Measurements from ENCODE around the gene RHBDL1.

The RHBDL1 gene

DNA sequence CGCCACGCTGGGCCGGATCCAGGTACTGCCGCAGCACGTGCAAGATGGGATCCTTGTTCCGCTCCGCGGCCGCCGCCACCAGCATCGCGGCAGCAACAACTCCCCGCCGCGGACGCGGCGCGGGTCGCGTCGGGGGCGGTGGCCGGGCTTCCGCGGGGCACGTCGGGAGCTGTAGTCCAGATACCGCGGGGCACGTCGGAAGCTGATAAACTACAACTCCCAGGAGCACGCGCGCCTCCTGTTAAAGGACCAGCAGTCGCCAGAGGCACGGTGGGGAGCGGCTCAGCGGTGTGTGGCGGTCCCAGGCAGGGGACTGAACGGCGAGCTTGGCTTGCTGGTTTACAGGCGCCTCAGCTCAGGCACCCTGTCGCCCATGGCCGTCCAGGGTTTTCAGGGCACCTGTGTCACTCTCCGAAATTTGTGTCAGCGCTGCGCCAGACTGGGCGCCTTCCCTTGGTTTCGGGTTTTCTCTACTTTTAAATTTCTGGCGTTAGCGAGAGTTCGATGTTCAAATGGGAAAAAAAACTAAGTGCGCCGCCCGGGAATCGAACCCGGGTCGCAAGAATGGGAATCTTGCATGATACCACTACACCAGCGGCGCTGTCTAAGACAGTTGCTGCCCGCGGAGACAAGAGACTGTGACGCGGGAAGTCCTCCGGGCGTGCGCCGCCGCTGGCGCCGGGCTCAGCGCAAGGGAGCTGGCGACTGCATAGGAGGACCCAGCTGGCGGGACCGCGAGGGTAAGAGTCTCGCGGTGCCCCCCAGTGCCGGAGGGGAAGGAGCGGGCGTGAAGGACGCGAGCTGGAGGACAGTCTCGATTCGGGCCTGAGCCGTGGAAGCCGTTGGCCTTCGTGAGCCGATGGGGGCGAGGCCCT is 39.0 kb upstream of the RHBDL1 start, which contains the start of gene METTL26:
Gene METTL26 (minus strand): TSS at position 100 of the 875 bp plus-strand sequence. CDS start 15 bp downstream, at position 85.
- peak; percentile 97 for DNase-seq (ENCODE audit: low read depth, low spot score)

DNA sequence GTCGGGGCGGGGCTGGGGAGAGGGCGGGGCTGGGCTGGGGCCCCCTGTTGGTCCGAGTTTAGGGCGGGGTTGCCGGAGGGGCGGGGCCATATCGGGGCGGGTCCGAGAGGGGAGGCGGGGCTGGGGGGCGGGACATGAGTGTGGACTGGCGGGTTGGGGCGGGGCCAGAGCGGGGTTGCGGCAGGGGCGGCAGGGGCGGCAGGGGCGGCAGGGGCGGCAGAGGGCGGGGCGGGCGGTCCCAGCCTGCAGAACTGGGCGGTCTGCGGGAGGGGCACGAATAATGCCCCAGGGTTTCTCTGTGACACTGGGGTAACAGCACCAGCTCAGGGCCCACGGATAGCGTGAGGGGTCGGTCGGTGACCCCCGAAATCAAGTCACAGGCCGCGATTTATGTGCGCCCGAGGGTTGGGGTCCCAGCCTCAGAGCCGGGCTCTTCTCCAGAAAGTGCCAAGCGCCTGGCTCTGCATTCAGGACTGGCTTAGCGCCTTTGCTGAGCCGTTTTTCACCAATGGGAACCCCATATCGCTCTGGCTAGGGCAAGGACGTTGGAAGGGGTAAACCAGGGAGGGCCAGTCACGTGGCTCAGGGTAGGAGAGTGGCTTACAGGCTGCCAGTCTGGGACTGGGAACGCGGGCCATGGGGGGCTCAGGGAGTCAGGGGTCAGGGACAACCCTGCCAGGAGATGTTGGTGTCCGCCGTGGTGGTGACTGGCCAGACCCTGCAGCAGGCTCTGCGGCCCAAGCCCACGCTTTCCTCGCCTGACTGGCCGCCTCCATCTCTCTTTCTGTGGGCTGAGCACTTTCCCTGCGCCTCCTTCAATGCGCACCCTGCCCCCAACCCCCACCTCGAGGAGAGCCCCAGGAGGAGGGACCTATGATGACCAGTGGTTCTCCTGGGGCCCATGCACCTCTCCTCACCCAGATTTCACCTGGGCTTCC is 38.1 kb upstream of the RHBDL1 start:
- peak; percentile 37 for DNase-seq (ENCODE audit: low read depth, low spot score)

DNA sequence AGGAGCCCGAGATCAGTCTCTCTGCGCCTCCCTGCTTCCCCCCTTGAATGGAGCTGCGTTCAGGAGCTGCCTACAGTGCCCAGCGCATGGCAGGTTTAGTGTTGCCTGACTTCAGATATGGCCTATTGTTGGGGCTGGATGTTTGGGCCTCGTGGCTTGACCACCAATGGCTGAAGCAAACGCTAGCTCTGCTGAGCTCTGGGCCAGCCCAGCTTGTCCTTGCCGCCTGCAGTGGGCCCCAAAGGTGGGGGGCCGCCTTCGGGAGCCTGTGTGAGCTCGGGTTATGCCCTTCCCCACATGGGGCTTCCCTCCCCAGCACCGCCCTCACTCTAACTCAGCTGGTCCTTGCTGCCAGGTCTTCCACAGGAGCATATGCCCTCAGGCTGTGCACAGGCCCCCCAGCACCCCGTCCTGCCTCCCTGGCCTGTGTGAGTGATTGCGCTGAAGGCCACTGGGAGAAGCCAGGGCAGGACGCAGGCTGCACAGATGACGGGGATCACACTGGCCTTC is 37.4 kb upstream of the RHBDL1 start:
- no peak for DNase-seq (ENCODE audit: low read depth, low spot score)

DNA sequence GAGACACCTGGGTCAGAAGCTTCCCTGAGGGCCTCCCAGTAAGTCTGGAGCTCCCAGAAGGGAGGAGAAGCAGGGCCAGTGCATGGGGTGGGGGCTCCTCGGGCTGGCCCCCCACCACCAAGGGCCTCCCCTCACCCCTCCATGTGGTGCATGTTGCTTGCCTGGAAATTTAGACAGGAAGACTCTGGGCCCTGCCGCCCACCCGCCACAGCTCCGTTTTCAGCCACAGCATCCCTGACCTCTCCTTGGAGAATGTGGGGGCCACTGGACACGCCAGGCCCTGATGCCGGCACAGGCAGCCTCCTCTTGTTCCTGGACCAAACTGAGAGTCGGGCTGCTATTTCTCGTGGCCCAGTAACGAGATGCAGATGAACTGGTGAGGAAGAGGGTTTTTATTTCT is 36.6 kb upstream of the RHBDL1 start:
- DNase-seq (ENCODE audit: low read depth, low spot score): no peak

DNA sequence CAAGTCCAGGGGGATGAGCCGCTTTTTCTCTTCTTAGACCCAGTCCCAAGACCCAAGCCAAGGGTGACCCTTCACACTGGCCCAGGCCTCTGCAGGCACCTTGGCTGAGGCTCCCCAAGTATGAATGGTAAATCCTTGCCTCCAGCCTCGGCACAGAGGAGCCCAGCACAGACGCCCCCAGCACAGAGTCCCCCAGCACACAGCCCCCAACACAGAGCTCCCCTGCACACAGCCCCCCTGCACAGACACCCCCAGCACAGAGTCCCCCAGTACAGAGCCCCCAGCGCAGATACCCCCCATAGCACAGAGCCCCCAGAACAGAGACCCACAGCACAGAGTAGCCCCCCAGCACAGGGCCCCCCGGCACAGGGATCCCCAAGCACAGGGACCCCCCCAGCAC is 34.9 kb upstream of the RHBDL1 start:
- DNase-seq (ENCODE audit: low read depth, low spot score): no peak

DNA sequence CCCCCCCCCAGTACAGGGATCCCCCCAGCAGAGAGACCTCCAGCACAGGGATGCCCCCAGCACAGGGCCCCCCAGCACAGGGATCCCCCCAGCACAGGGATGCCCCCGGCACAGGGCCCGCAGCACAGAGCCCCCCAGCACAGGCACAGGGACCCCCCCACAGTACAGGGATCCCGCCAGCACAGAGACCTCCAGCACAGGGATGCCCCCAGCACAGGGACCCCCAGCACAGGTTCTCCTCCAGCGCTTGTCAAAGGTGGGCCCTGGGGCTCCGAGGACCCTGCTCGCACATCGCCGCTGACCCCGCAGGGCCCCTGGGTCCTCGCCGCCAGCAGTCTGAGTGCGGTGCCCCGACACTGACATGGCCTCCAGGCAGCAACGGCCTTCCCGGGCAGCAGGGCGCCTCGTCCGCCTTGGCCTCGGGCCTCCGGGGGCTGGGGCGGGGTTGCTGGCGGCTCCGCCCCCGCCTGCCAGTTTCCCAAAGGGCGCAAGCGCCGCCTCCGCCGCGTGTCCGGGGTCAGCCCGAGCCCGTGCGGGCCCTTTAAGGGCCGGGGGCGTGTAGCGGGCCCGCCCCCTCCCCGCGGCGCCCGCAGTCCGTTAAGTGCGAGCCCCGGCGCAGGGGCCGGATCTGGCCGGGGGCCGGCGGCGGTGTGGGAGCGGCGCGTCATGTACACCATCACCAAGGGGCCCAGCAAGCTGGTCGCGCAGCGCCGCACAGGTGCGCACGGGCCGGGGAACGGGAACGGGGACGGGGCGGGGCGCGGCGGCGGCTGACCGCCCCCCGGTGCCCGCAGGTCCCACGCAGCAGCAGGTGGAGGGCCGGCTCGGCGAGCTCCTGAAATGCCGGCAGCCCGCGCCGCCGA is 33.9 kb upstream of the RHBDL1 start, which contains the start of gene MCRIP2:
Gene MCRIP2 (plus strand): TSS at position 503 of the 863 bp plus-strand sequence. CDS start 164 bp downstream, at position 667.
- DNase-seq (ENCODE audit: low read depth, low spot score): peak; percentile 86

DNA sequence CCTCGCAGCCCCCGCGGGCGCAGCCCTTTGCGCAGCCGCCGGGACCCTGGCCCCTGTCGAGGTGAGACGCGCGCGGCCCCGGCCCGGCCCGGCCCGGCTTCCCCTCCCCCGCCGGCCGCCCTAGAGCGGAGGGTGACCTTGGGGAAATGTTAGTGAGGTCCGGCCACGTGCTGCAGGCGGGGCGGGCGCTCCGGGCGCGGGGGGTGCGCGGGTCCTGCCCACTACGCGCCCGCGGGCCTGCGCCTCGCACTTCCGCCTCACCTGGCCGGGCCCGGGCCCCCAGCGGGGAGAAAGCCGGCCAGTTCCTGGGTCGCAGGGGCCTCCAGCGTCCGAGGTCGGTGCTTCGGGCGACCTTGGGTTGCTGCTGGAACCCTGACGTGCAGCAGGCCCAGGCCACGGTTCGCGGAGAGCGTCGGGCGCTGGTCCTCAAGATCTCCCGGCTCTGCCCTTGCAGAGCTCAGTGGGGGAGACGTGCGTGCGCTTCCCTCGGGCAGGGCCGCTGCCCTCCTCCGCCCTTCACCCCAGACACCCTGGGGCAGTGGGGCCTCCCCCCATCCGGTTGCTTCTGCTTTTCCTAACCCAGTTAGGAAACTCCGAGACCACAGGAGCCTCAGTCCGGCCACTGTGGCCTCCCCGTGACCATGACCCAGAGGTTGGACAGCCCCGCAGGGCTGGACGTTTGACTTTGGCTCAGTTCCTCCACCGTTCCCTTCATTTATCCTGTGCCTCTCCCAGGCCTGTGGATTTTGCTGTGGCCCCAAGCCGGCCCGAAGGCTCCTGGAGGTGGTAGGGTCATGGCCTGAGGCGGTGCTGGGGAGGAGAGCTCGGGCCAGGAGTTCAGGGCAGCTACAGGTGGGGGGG is 33.1 kb upstream of the RHBDL1 start:
- peak; percentile 45 for DNase-seq (ENCODE audit: low read depth, low spot score)

DNA sequence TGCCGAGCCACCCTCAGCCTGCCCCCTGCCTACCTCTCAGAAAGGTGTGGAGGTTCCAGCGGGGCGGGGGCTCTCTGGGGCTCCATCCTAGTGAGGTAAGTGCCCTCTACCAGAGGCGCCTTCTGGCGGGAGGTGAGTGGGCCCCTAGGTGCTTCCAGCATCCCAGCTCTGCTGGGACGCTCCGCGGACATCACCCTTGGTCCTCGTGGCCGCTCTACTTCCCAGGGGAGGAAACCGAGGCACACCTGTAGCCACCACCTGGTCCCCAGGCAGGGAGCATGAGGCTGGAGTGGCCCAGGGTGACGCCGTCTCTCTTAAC is 32.5 kb upstream of the RHBDL1 start:
- no peak for DNase-seq (ENCODE audit: low read depth, low spot score)

DNA sequence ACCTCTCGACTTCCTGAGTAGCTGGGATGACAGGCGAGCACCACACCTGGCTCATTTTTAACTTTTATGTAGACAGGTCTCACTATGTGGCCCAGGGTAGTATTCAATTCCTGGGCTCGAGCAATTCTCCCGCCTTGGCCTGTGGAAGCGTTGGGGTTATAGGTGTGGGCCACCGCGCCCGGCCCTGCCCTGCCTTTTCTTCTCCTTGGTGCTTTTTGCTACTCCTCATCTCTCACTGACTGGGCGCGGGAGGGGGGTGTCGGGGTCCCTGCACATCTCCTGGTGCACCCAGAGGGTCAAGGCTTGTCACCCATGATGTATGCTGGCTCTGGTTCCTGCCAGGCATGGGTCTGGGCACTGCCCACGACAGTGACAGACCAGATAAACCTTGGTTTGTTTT is 30.9 kb upstream of the RHBDL1 start:
- DNase-seq (ENCODE audit: low read depth, low spot score): no peak

DNA sequence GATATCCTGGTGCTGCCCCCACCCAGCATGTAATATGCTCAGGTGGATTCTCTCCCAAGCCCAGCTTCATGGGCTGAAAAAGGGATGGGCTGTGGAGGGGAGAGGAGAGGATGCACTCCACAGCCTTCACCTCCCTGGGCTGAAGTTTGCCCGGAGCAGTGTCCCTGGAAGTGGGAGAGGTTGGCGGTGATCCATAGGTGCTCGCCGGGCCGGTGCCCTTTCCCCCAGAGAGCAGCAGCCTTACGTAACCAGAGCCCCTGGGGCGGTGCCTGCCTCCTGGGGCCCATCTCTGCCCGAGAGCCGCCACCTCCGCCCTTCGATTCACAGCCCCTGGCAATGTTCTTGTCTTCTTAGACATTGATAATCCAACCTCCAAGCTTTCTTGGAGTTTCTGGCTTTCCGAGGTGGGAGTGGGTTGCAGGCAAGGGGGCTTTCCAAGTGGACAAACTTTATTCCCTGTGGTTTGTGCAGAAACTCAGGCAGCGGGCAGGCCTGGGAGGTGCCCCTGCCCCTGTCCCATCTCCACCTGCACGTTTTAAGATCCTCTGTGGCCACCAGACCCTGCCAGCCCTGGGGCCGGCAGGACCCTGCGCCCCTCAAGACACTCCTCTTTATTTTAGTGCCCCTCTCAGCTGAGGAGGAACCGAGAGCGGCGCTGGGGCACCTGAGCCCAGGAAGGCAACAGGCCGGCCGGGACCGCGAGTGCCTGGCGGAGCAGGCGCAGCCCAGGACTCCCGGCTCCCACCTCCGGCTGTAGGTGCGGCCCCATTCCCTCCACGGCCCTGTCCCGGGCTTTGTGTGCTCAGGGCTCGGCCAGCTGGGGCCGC is 29.4 kb upstream of the RHBDL1 start:
- no peak for DNase-seq (ENCODE audit: low read depth, low spot score)

DNA sequence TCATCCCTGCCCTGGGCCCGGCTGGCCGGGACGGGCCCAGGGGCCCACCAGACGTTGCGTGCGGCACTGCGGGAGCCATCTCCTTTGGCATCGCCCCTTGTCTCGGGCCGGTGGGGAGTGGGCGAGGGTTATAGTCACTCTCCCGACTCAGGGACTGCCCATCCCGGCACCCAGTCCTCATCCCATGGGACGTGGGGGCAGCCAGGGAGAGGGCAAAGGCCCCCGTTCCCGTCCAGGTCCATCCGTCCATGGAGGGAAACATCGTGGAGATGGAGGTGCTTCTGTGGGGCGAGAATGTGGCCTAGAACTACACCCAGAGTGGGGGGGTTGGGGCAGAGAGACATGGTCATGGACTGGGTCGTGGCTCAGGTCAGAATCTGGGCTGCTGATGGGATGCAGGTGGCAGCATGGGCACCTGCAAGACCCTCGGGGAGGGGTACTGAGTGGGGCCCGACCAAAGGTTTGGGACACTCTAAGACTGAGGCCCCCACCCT is 28.7 kb upstream of the RHBDL1 start:
- DNase-seq (ENCODE audit: low read depth, low spot score): no peak

DNA sequence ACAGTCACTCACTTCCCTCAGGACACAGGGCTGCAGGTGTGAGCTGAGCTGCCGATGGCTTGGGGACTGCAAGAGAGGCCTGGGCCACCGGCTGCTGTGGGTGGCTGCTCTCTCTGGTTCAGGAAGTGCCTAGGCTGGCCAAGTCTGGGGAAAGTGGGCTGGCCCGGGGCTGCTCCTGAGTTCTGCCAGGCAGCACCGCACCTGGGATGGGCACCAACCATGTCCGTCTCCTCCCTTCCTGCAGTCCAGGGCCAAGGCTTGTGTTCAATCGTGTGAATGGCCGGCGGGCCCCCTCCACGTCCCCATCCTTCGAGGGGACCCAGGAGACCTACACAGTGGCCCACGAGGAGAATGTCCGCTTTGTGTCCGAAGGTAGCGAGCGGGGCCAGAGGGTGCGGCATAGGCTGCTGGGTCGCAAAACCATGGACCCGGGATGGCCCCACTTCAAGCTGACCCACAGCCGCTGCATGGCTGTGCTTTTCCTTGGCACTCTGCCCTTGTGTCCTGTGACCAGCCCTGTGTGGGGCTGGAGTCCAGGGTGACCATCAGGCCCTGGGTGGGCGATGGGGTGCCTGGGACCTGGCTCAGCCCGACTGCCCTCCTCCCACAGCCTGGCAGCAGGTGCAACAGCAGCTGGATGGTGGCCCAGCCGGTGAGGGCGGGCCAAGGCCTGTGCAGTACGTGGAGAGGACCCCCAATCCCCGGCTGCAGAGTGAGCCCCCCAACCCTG is 28.1 kb upstream of the RHBDL1 start:
- no peak for DNase-seq (ENCODE audit: low read depth, low spot score)

DNA sequence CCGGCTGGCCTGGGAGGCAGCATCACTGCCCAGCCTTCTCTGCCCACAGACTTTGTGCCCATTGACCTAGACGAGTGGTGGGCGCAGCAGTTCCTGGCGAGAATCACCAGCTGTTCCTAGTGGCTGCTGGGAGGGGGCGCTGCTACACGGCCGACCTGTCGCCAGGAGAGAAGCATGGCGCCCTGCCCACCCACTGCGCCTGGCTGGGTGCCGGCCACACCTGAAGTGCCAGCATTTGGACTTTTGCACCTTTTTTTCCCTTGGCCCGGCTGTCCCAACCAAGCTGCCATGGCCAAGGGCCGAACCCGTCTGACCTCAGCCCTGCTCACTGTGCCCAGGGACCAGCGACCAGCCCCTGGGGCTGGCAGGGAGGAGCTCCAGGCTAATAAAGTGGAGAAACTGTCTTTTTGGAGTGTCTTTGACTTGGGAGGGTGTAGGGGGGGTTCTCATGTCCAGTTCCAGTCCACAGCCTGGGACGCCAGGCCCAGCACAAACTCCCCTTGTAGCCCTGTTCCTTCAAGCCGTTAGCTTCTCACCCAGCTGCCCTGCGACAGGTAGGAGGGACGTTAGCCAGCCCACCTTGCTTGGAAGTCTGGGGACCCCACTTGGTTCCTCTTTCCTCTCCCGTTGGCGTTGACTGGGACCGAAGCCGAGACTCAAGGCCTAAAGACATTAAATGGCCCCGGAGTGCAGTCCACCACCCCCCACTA is 27.2 kb upstream of the RHBDL1 start:
- peak; percentile 62 for DNase-seq (ENCODE audit: low read depth, low spot score)

DNA sequence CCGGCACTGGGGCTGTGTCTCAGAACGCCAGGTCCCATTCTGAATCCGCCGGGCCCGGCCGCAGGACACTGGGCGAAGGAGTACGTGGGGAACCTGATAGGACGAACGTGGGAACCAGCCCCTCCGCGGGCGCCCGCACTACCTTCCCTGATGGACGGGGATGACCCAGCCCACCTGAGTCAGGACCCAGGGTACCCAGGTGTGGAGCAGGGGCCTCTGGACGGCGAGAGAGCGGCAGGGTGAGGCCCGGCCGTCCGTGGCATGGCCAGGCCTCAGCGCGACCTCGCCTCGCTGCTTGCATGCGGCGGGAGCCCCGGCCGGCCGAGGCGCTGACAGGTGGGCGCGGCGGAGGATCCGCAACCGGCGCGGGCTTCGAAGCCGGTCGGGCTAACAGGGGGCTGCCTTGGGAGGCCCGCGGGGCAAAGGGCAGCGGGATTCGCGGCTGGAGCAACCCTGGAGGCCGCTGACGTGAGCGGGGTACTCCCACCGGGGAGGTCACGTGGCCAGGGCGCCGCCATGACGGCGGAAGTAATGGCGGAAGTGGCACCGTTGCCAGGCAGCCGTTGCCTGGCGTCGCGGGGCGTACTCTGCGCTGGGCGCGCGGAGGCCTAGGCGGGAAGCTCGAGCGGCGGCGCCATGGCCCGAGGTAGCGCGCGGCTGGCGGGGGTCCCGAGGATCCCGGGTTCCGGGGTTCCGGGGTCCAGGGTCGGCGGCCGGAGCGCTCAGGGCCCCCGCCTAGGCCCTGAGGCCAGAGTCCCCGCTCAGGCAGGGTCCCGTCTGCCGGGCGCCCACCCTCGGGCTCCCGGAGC is 26.5 kb upstream of the RHBDL1 start, which contains the start of gene WDR90:
Gene WDR90 (plus strand): TSS at position 585 of the 809 bp plus-strand sequence. CDS start 52 bp downstream, at position 637.
- DNase-seq (ENCODE audit: low read depth, low spot score): peak; percentile 97

DNA sequence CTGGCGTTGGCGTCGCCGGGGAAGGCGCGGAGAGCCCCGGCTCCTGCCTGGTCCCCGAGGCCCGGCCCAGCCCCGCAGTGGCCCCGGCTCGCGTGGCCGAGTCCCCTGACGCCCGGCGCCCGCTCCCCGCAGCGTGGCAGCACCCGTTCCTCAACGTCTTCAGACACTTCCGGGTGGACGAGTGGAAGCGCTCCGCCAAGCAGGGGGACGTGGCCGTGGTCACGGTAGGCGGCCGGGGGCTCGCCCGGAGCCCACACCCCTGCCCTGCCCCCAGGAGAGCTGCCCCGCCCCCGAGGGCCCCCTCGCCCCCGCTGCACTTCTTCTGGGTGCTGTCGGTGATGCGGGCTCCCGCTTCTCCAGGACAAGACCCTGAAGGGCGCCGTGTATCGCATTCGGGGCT is 25.8 kb upstream of the RHBDL1 start:
- DNase-seq (ENCODE audit: low read depth, low spot score): no peak

DNA sequence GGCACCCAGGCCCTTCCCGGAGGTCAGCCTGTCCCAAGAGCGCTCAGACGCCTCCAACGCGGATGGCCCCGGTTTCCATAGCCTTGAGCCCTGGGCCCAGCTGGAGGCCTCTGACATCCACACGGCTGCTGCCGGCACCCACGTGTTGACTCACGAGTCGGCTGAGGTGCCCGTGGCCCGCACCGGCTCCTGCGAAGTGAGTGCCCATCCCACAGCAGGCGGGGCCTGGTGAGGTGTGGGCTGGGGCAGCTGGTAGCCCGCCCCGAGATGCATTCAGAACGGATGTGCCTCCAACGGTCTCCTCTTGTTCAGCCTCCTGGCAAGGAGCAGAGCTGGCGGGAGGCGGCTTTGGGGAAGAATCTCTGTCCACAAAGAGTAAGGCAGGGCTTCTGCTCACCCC is 23.6 kb upstream of the RHBDL1 start:
- DNase-seq (ENCODE audit: low read depth, low spot score): no peak

Data from astrocyte of the hippocampus (primary cell).